ENCODE measurements around the gene COL4A4.

DNA sequence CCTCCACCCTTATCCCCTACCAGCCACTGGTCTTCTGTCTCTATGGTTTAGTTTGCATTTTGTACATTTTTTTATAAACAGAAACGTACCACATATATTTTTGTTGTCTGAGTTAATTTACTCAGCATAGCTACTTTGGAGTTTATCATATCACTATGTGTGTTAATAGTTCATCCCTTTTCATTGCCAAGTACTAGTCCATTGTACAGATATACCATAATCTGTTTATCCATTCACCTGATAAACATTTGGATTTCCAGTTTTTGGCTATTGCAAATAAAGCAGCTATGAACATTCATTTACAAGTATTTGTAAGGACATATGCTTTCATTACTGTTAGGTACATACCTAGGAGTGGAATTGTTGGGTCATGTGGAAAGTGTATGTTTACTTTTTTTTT lies 204.6 kb downstream of the COL4A4 start:
- TF ChIP-seq EZH2phosphoT487 (IDR thresholded peaks at IDR 0.05; ENCODE audit: low read depth, severe bottlenecking, unreplicated experiment) (no peak), EZH2 (IDR thresholded peaks at IDR 0.05; ENCODE audit: borderline replicate concordance) (no peak)
- TF ChIP-seq, protein P1, sequence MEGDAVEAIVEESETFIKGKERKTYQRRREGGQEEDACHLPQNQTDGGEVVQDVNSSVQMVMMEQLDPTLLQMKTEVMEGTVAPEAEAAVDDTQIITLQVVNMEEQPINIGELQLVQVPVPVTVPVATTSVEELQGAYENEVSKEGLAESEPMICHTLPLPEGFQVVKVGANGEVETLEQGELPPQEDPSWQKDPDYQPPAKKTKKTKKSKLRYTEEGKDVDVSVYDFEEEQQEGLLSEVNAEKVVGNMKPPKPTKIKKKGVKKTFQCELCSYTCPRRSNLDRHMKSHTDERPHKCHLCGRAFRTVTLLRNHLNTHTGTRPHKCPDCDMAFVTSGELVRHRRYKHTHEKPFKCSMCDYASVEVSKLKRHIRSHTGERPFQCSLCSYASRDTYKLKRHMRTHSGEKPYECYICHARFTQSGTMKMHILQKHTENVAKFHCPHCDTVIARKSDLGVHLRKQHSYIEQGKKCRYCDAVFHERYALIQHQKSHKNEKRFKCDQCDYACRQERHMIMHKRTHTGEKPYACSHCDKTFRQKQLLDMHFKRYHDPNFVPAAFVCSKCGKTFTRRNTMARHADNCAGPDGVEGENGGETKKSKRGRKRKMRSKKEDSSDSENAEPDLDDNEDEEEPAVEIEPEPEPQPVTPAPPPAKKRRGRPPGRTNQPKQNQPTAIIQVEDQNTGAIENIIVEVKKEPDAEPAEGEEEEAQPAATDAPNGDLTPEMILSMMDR (IDR thresholded peaks at IDR 0.05; ENCODE audit: poor library complexity) = no peak
